Measurements from ENCODE around the gene NR4A1. TPM values are rescaled to one million over a fixed set of nuclear protein-coding genes. Genes with fewer than 3 reads are reported as not detected.

Gene NR4A1
- total RNA-seq, 3 donors from 2014 or later (not counting 1 experiment from before 2014, with no cell fraction given): 72.5 to 177 (median 96.7) TPM

DNA sequence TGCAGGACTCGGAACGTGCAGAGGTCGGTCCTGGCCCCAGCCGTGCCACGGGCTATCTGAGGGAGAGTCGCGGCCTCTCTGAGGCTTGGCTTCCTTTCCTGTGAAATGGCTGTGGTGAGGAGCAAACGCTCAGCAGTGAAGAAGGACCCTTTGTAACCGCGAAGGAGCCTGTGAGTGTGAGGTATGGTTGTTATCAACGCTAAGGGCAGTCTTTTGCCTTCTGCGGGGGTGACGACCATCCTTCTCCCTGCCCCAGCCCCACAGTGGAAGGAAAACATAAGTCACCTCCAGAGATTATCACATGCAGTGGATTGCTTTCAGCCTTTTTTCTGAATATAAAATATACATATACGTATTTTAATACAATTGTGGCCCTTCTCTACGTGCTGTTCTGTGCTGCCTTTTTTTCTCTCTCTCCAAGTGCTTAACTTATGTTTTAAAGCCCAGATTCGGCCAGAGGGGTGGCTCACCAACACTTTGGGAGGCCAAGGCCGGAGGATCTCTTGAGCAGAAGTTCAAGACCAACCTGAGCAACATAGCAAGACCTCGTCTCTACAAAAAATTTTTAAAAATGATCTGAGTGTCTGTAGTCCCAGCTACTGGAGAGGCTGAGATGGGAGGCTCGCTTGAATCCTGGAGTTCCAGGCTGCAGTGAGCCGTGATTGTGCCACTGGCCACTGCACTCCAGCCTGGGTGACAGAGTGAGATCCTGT is 27.1 kb upstream of the NR4A1 start:
- ATAC-seq: peak; percentile 1 to 9 (median 3)
- H3K36me3 ChIP-seq (ENCODE audit: control insufficient read depth, insufficient read depth, low read length): no peaks in the 10 kb centered on the region
- peak overlapping the region; percentile 94 for H3K4me3 Mint-ChIP-seq
- no peaks in the 10 kb centered on the region for H3K27me3 ChIP-seq (ENCODE audit: control insufficient read depth, insufficient read depth, low read length)
- no peak overlapping the region for H3K4me3 ChIP-seq (ENCODE audit: low read length)
- H3K27me3 Mint-ChIP-seq (ENCODE audit: low read depth in 2 of 2): no peaks in the 10 kb centered on the region
- H3K27ac ChIP-seq (ENCODE audit: low read length): peak overlapping the region; percentile 15
- peaks cover 35 to 44% of the 10 kb centered on the region in 2 donors for H3K4me1 Mint-ChIP-seq
- TF ChIP-seq, protein P1, sequence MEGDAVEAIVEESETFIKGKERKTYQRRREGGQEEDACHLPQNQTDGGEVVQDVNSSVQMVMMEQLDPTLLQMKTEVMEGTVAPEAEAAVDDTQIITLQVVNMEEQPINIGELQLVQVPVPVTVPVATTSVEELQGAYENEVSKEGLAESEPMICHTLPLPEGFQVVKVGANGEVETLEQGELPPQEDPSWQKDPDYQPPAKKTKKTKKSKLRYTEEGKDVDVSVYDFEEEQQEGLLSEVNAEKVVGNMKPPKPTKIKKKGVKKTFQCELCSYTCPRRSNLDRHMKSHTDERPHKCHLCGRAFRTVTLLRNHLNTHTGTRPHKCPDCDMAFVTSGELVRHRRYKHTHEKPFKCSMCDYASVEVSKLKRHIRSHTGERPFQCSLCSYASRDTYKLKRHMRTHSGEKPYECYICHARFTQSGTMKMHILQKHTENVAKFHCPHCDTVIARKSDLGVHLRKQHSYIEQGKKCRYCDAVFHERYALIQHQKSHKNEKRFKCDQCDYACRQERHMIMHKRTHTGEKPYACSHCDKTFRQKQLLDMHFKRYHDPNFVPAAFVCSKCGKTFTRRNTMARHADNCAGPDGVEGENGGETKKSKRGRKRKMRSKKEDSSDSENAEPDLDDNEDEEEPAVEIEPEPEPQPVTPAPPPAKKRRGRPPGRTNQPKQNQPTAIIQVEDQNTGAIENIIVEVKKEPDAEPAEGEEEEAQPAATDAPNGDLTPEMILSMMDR (IDR thresholded peaks at IDR 0.05): peak; percentile 47
- no peak for DNase-seq
- H3K9me3 Mint-ChIP-seq: no peaks in the 10 kb centered on the region
- intact Hi-C loops (cut with micrococcal nuclease): loop anchor here (1.0 to 2.0 kb wide), 2 partner anchors 18 to 97 kb away; partner anchors contain the start of gene TAMALIN
- peaks cover 39% of the 10 kb centered on the region for H3K4me1 ChIP-seq (ENCODE audit: control insufficient read depth, insufficient read depth, low read length)
- no peaks in the 10 kb centered on the region for H3K9me3 ChIP-seq (ENCODE audit: control insufficient read depth, insufficient read depth, low read length)
- peak overlapping the region; percentile 85 to 90 for H3K27ac Mint-ChIP-seq
- WGBS (ENCODE audit: insufficient coverage): 28% methylated on average over 19 of the region's 20 CpGs
- H3K36me3 Mint-ChIP-seq: no peaks in the 10 kb centered on the region

- TF ChIP-seq, protein P1 (IDR thresholded peaks at IDR 0.05): no peak
- peaks cover 39% of the 10 kb centered on the region for H3K4me1 ChIP-seq (ENCODE audit: control insufficient read depth, insufficient read depth, low read length)
- Mint-ChIP-seq H3K27me3 (ENCODE audit: low read depth in 2 of 2) (no peaks in the 10 kb centered on the region), H3K4me3 (peak overlapping the region; percentile 94), H3K9me3 (no peaks in the 10 kb centered on the region), H3K27ac (peak overlapping the region; percentile 88 to 90), H3K4me1 (peaks cover 35 to 44% of the 10 kb centered on the region in 2 donors), H3K36me3 (no peaks in the 10 kb centered on the region)
- no peaks in the 10 kb centered on the region for H3K9me3 ChIP-seq (ENCODE audit: control insufficient read depth, insufficient read depth, low read length)
- ATAC-seq: no peak
- peak overlapping the region; percentile 55 for H3K27ac ChIP-seq (ENCODE audit: low read length)
- 41% methylated on average over 15 of the region's 15 CpGs for WGBS (ENCODE audit: insufficient coverage)
- peak in 1 of 2 donors; percentile 62 for DNase-seq
- H3K36me3 ChIP-seq (ENCODE audit: control insufficient read depth, insufficient read depth, low read length): no peaks in the 10 kb centered on the region
- H3K4me3 ChIP-seq (ENCODE audit: low read length): peak overlapping the region; percentile 15
- intact Hi-C loops (cut with micrococcal nuclease): loop anchor here (1.0 to 2.0 kb wide), 3 partner anchors 44 to 96 kb away; partner anchors contain the start of gene ATG101
- no peaks in the 10 kb centered on the region for H3K27me3 ChIP-seq (ENCODE audit: control insufficient read depth, insufficient read depth, low read length)
Measured at GRCh38 chr12:52024845-52025230, 26.4 kb upstream of the NR4A1 start.

DNA sequence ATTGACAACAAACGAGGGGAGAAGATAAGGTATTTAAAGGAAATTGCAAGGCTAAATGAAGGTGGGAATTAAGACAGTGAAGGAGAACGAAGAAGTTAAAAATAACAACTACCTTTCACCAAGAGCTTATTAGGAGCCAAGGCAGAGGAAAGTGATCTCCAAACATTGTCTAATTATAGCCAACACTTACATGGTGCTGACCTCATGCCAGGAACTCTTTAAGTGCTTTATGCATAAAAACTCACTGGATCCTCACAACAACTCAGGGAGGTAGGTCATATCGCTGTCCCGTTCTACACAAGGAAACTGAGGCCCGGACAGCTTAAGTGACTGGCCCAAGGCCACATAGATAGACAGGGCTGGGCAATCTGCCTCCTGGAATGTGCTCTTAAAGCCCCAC is 25.0 kb upstream of the NR4A1 start:
- ATAC-seq: no peak
- peak overlapping the region; percentile 88 to 90 for H3K27ac Mint-ChIP-seq
- Histone ChIP-seq H3K4me3 (ENCODE audit: low read length) (no peak overlapping the region), H3K9me3 (ENCODE audit: control insufficient read depth, insufficient read depth, low read length) (no peaks in the 10 kb centered on the region), H3K27ac (ENCODE audit: low read length) (no peak overlapping the region), H3K27me3 (ENCODE audit: control insufficient read depth, insufficient read depth, low read length) (no peaks in the 10 kb centered on the region), H3K36me3 (ENCODE audit: control insufficient read depth, insufficient read depth, low read length) (no peaks in the 10 kb centered on the region), H3K4me1 (ENCODE audit: control insufficient read depth, insufficient read depth, low read length) (peaks cover 32% of the 10 kb centered on the region)
- TF ChIP-seq, protein P1 (IDR thresholded peaks at IDR 0.05): no peak
- intact Hi-C loops (cut with micrococcal nuclease): no loop called here
- no peak for DNase-seq
- H3K36me3 Mint-ChIP-seq: no peaks in the 10 kb centered on the region
- no peaks in the 10 kb centered on the region for H3K27me3 Mint-ChIP-seq (ENCODE audit: low read depth in 2 of 2)
- peaks cover 23 to 30% of the 10 kb centered on the region in 2 donors for H3K4me1 Mint-ChIP-seq
- WGBS (ENCODE audit: insufficient coverage): 89% methylated on average over 4 of the region's 5 CpGs
- H3K4me3 Mint-ChIP-seq: no peak overlapping the region
- H3K9me3 Mint-ChIP-seq: no peaks in the 10 kb centered on the region

Measured in natural killer cell (primary cell).